Measurements from ENCODE around the gene SMARCC2. TPM values are rescaled to one million over a fixed set of nuclear protein-coding genes. Genes with fewer than 3 reads are reported as not detected.

The SMARCC2 gene
- total RNA-seq, 1 donor from 2014 or later = 105 TPM

GRCh38 chr12:56172839-56173238 is 16.4 kb downstream of the SMARCC2 start:
- H3K36me3 Mint-ChIP-seq (ENCODE audit: low read depth, unreplicated experiment) = peaks cover 64% of the 10 kb centered on the region
- H3K27ac Mint-ChIP-seq (ENCODE audit: unreplicated experiment) = no peak overlapping the region
- no peaks in the 10 kb centered on the region for H3K9me3 Mint-ChIP-seq (ENCODE audit: unreplicated experiment)
- TF ChIP-seq CTCF (IDR thresholded peaks at IDR 0.05; ENCODE audit: unreplicated experiment) = no peak
- peaks cover 12% of the 10 kb centered on the region for H3K27me3 Mint-ChIP-seq (ENCODE audit: unreplicated experiment)
- DNase-seq (ENCODE audit: low spot score) = no peak
- H3K4me1 Mint-ChIP-seq (ENCODE audit: unreplicated experiment) = peaks cover 16% of the 10 kb centered on the region
- no peak overlapping the region for H3K4me3 Mint-ChIP-seq (ENCODE audit: unreplicated experiment)

GRCh38 chr12:56169229-56169759 is 20.0 kb downstream of the SMARCC2 start:
- no peak for DNase-seq (ENCODE audit: low spot score)
- Mint-ChIP-seq H3K4me3 (ENCODE audit: unreplicated experiment) (peak overlapping the region; percentile 52), H3K36me3 (ENCODE audit: low read depth, unreplicated experiment) (peaks cover 63% of the 10 kb centered on the region), H3K27ac (ENCODE audit: unreplicated experiment) (peak overlapping the region; percentile 79), H3K27me3 (ENCODE audit: unreplicated experiment) (peaks cover 24% of the 10 kb centered on the region), H3K9me3 (ENCODE audit: unreplicated experiment) (no peaks in the 10 kb centered on the region), H3K4me1 (ENCODE audit: unreplicated experiment) (peaks cover 22% of the 10 kb centered on the region)
- no peak for TF ChIP-seq CTCF (IDR thresholded peaks at IDR 0.05; ENCODE audit: unreplicated experiment)

GRCh38 chr12:56165369-56165768 is 23.9 kb downstream of the SMARCC2 start:
- H3K4me1 Mint-ChIP-seq (ENCODE audit: unreplicated experiment) = peaks cover 34% of the 10 kb centered on the region
- H3K27ac Mint-ChIP-seq (ENCODE audit: unreplicated experiment) = peak overlapping the region; percentile 44
- DNase-seq (ENCODE audit: low spot score) = no peak
- no peak for TF ChIP-seq CTCF (IDR thresholded peaks at IDR 0.05; ENCODE audit: unreplicated experiment)
- peaks cover 64% of the 10 kb centered on the region for H3K36me3 Mint-ChIP-seq (ENCODE audit: low read depth, unreplicated experiment)
- H3K9me3 Mint-ChIP-seq (ENCODE audit: unreplicated experiment) = no peaks in the 10 kb centered on the region
- H3K27me3 Mint-ChIP-seq (ENCODE audit: unreplicated experiment) = peaks cover 36% of the 10 kb centered on the region
- H3K4me3 Mint-ChIP-seq (ENCODE audit: unreplicated experiment) = peak overlapping the region; percentile 68

GRCh38 chr12:56164345-56164729 is 24.9 kb downstream of the SMARCC2 start:
- H3K36me3 Mint-ChIP-seq (ENCODE audit: low read depth, unreplicated experiment) = peaks cover 64% of the 10 kb centered on the region
- H3K27me3 Mint-ChIP-seq (ENCODE audit: unreplicated experiment) = peaks cover 44% of the 10 kb centered on the region
- H3K4me1 Mint-ChIP-seq (ENCODE audit: unreplicated experiment) = peaks cover 31% of the 10 kb centered on the region
- no peaks in the 10 kb centered on the region for H3K9me3 Mint-ChIP-seq (ENCODE audit: unreplicated experiment)
- TF ChIP-seq CTCF (IDR thresholded peaks at IDR 0.05; ENCODE audit: unreplicated experiment) = no peak
- DNase-seq (ENCODE audit: low spot score) = no peak
- peak overlapping the region; percentile 75 for H3K27ac Mint-ChIP-seq (ENCODE audit: unreplicated experiment)
- H3K4me3 Mint-ChIP-seq (ENCODE audit: unreplicated experiment) = peak overlapping the region; percentile 25

GRCh38 chr12:56163533-56164344 is 25.5 kb downstream of the SMARCC2 start:
- Mint-ChIP-seq H3K27ac (ENCODE audit: unreplicated experiment) (peak overlapping the region; percentile 75), H3K9me3 (ENCODE audit: unreplicated experiment) (no peaks in the 10 kb centered on the region), H3K36me3 (ENCODE audit: low read depth, unreplicated experiment) (peaks cover 67% of the 10 kb centered on the region), H3K4me3 (ENCODE audit: unreplicated experiment) (peak overlapping the region; percentile 56), H3K4me1 (ENCODE audit: unreplicated experiment) (peaks cover 34% of the 10 kb centered on the region), H3K27me3 (ENCODE audit: unreplicated experiment) (peaks cover 50% of the 10 kb centered on the region)
- no peak for DNase-seq (ENCODE audit: low spot score)
- no peak for TF ChIP-seq CTCF (IDR thresholded peaks at IDR 0.05; ENCODE audit: unreplicated experiment)

All from endothelial cell (in vitro differentiated cells).